NCI-H2196 treated with DMSO at 0.1 percent for 48 hours (cell line): ENCODE data around the gene ABHD11.
"Not testable (repeated sequence)": the region's sequence is repeated elsewhere in the genome, so short reads cannot be mapped to it uniquely, and the experiment has no call there.

ENCODE experiments used
- DNase-seq: peaks from one replicate; lab custom pipeline; 2025; ENCODE audit not compliant: unreplicated experiment; lab: John Stamatoyannopoulos, UW

Gene ABHD11

GRCh38 chr7:73742753-73743641 is 4.4 kb upstream of the ABHD11 start:
- DNase-seq: peak; percentile 92

- DNase-seq: peak; percentile 50
Observed at GRCh38 chr7:73742338-73742752, 3.7 kb upstream of the ABHD11 start.

GRCh38 chr7:73741600-73741999 is 3.0 kb upstream of the ABHD11 start:
- peak; percentile 81 for DNase-seq

GRCh38 chr7:73740771-73741170 is 2.2 kb upstream of the ABHD11 start:
- DNase-seq: no peak

GRCh38 chr7:73740212-73740611 is 1.6 kb upstream of the ABHD11 start:
- no peak for DNase-seq

GRCh38 chr7:73739387-73739767 is 775 bp upstream of the ABHD11 start:
- DNase-seq: no peak

- peak; percentile 34 for DNase-seq
Observed at GRCh38 chr7:73738220-73738611, 386 bp downstream of the ABHD11 start.

GRCh38 chr7:73737491-73738219 is 947 bp downstream of the ABHD11 start:
- DNase-seq: no peak

- no peak for DNase-seq
Observed at GRCh38 chr7:73736885-73737284, 1.7 kb downstream of the ABHD11 start.

GRCh38 chr7:73735528-73735905 is 3.1 kb downstream of the ABHD11 start:
- no peak for DNase-seq

GRCh38 chr7:73734619-73735527 is 3.7 kb downstream of the ABHD11 start:
- DNase-seq: peak; percentile 94

GRCh38 chr7:73732397-73732796 is 6.2 kb downstream of the ABHD11 start:
- no peak for DNase-seq

- DNase-seq: no peak
Observed at GRCh38 chr7:73730485-73730884, 8.1 kb downstream of the ABHD11 start.

- no peak for DNase-seq
Observed at GRCh38 chr7:73728551-73728950, 10.1 kb downstream of the ABHD11 start.

- no peak for DNase-seq
Observed at GRCh38 chr7:73727952-73728351, 10.7 kb downstream of the ABHD11 start.

- no peak for DNase-seq
Observed at GRCh38 chr7:73726083-73726466, 12.5 kb downstream of the ABHD11 start.

GRCh38 chr7:73723813-73724212 is 14.8 kb downstream of the ABHD11 start:
- no peak for DNase-seq

GRCh38 chr7:73722785-73723184 is 15.8 kb downstream of the ABHD11 start:
- DNase-seq: no peak

- DNase-seq: not testable (repeated sequence)
Observed at GRCh38 chr7:73722182-73722581, 16.4 kb downstream of the ABHD11 start.

- peak; percentile 79 for DNase-seq
Observed at GRCh38 chr7:73721377-73721817, 17.2 kb downstream of the ABHD11 start.

GRCh38 chr7:73720443-73720842 is 18.2 kb downstream of the ABHD11 start:
- not testable (repeated sequence) for DNase-seq
